Measurements from ENCODE around the gene PACSIN1. TPM values are rescaled to one million over a fixed set of nuclear protein-coding genes. Genes with fewer than 3 reads are reported as not detected.

Gene PACSIN1
- total RNA-seq, 1 experiment from 2014 or later, result 7.0 TPM

- H3K9me3 Mint-ChIP-seq, result no peaks in the 10 kb centered on the region
- Histone ChIP-seq H3K79me1 (ENCODE audit: insufficient read depth, low read depth, low read length, poor library complexity, severe bottlenecking) (no peaks in the 10 kb centered on the region), H4K20me1 (ENCODE audit: control insufficient read depth, insufficient read depth, insufficient read length) (no peaks in the 10 kb centered on the region), H3K4ac (ENCODE audit: low read depth, low read length) (no peak overlapping the region), H3K56ac (ENCODE audit: insufficient read length, low read depth, low read length) (no peak overlapping the region), H2BK15ac (ENCODE audit: low read depth, low read length) (no peak overlapping the region), H4K91ac (ENCODE audit: insufficient read length, low read depth, low read length) (no peak overlapping the region), H2AK5ac (ENCODE audit: insufficient read length, low read length) (no peak overlapping the region), H3K27ac (ENCODE audit: insufficient read length, low read depth, low read length) (no peak overlapping the region), H3K4me1 (ENCODE audit: insufficient read depth, low read length) (peaks cover 3% of the 10 kb centered on the region; the same call in 1 of the 2 replicates), H3K79me2 (ENCODE audit: insufficient read depth, low read length) (no peaks in the 10 kb centered on the region), H3K23ac (ENCODE audit: insufficient read length, low read depth, low read length) (no peak overlapping the region), H3K23me2 (ENCODE audit: insufficient read length, low read depth, low read length, poor library complexity, severe bottlenecking) (no peaks in the 10 kb centered on the region), H2BK5ac (ENCODE audit: insufficient read length, low read length) (no peak overlapping the region), H3K18ac (ENCODE audit: insufficient read length, low read depth, low read length) (no peak overlapping the region), H3K27me3 (ENCODE audit: insufficient read depth, low read length) (no peaks in the 10 kb centered on the region), H2AFZ (ENCODE audit: low read length) (no peak overlapping the region), H3K9ac (ENCODE audit: extremely low read depth, insufficient read length, low read length) (no peak overlapping the region), H3K14ac (ENCODE audit: insufficient read depth, low read length) (no peak overlapping the region), H2BK12ac (ENCODE audit: insufficient read length, low read depth, low read length) (no peak overlapping the region), H3K4me2 (ENCODE audit: insufficient read depth, insufficient read length, low read length) (no peak overlapping the region), H2BK120ac (ENCODE audit: low read depth, low read length, poor library complexity, severe bottlenecking) (no peak overlapping the region), H4K5ac (ENCODE audit: insufficient read length, low read depth, low read length) (no peak overlapping the region), H3K9me3 (ENCODE audit: control insufficient read depth, low read depth, low read length) (no peaks in the 10 kb centered on the region), H3T11ph (ENCODE audit: low read length) (no peak overlapping the region), H2BK20ac (ENCODE audit: low read depth, low read length, poor library complexity, severe bottlenecking) (no peak overlapping the region), H4K8ac (replicated peaks; ENCODE audit: insufficient read length, low read depth, low read length) (no peak overlapping the region)
- H3K4me3 Mint-ChIP-seq, result no peak overlapping the region
- WGBS (ENCODE audit: extremely low coverage, insufficient read length, low lambda C conversion rate), result no CpG with 5 or more reads among the region's 5 CpGs
- peaks cover 13 to 27% of the 10 kb centered on the region in 2 experiments for H3K4me1 Mint-ChIP-seq
- TF ChIP-seq CTCF (conservative IDR thresholded peaks at IDR 0.05), result no peak
- peaks cover 2% of the 10 kb centered on the region; the same call in 1 of the 2 replicates for H3K27me3 Mint-ChIP-seq (ENCODE audit: low read depth)
- no peaks in the 10 kb centered on the region; a peak in 1 of 7 replicates for H3K36me3 Mint-ChIP-seq (ENCODE audit: insufficient read depth in 1 of 3, low read depth in 3 of 3)
- DNase-seq, result no peak
- no peak overlapping the region for H3K27ac Mint-ChIP-seq
These were observed 59.1 kb downstream of the PACSIN1 start for GRCh38 chr6:34524971-34525370.
